Caco-2 (cell line): ENCODE measurements around the gene ITGB2. TPM values are rescaled to one million over a fixed set of nuclear protein-coding genes. Genes with fewer than 3 reads are reported as not detected.

Experiments
- BruUV-seq: library from RNA; stranded (reverse); fragments of 400-500 nt; replicated peaks from 2 replicates; lab custom pipeline; 2021; lab: Mats Ljungman, UMichigan
- CTCF ChIA-PET: fragments of 300-600 bp; sonication (Branson Sonifier 250); formaldehyde crosslinking; loops from one replicate; lab custom pipeline; 2022; ENCODE audit warnings: antibody characterized with exemption; lab: Charles Lee
- POLR2A ChIA-PET: fragments of 300-600 bp; sonication (Branson Sonifier 250); formaldehyde crosslinking; loops from one replicate; lab custom pipeline; 2022; ENCODE audit warnings: antibody characterized with exemption; lab: Charles Lee
- DNase-seq, 2 experiments: peaks; one replicate each; pipeline versions ENCODE4 v3.0.0 to v3.0.0-alpha.2; 2020 to 2022
- H3K27me3 ChIP-seq: replicated peaks from 2 replicates; pipeline ENCODE4 v1.6.0; 2011; ENCODE audit warnings: low read length; ENCODE audit not compliant: control insufficient read depth, insufficient read depth
- H3K36me3 ChIP-seq: 2 replicates; pipeline ENCODE4 v1.5.1; 2011; ENCODE audit warnings: low read length; ENCODE audit not compliant: control insufficient read depth, insufficient read depth
- H3K4me1 ChIP-seq: fragments of 250-450 bp; sonication (Bioruptor Pico); 2 replicates; pipeline ENCODE4 v1.5.1; 2020; ENCODE audit warnings: mild to moderate bottlenecking
- H3K4me3 ChIP-seq: 2 replicates; pipeline ENCODE4 v1.5.1; 2011; ENCODE audit warnings: low read depth, mild to moderate bottlenecking, control low read depth, low read length
- H3K9me3 ChIP-seq: fragments of 250-450 bp; sonication (Bioruptor Pico); 2 replicates; pipeline ENCODE4 v1.5.1; 2020; ENCODE audit warnings: mild to moderate bottlenecking, moderate library complexity
- H3K27ac Mint-ChIP-seq: one replicate; pipeline ENCODE4 v1.8.0; 2022; ENCODE audit warnings: mixed read lengths; ENCODE audit not compliant: unreplicated experiment
- H3K27me3 Mint-ChIP-seq: one replicate; pipeline ENCODE4 v1.8.0; 2022; ENCODE audit warnings: mixed read lengths; ENCODE audit not compliant: insufficient read depth, unreplicated experiment
- H3K36me3 Mint-ChIP-seq: one replicate; pipeline ENCODE4 v1.8.0; 2022; ENCODE audit warnings: mild to moderate bottlenecking, mixed read lengths; ENCODE audit not compliant: insufficient read depth, unreplicated experiment
- H3K4me1 Mint-ChIP-seq: one replicate; pipeline ENCODE4 v1.8.0; 2022; ENCODE audit warnings: low read depth, mixed read lengths; ENCODE audit not compliant: unreplicated experiment
- H3K4me3 Mint-ChIP-seq: one replicate; pipeline ENCODE4 v1.8.0; 2022; ENCODE audit warnings: mild to moderate bottlenecking, moderate library complexity, mixed read lengths; ENCODE audit not compliant: unreplicated experiment
- H3K9me3 Mint-ChIP-seq: one replicate; pipeline ENCODE4 v1.8.0; 2022; ENCODE audit warnings: mixed read lengths; ENCODE audit not compliant: unreplicated experiment
- intact Hi-C: fragments of 100-400 bp; cut with micrococcal nuclease; formaldehyde crosslinking; loops from one replicate; pipeline ENCODE4 v1.10.0; 2022; ENCODE audit not compliant: unreplicated experiment
- total RNA-seq: library from RNA; stranded (reverse); gene quantifications from 2 replicates; pipeline ENCODE4 v1.2.3, GENCODE V29; 2022
- TF ChIP-seq, protein P1 (sequence below), 2 experiments: fragments of 200-600 bp in 1 of 2; IDR thresholded peaks; 1 replicate in 1 of 2; 2 replicates in 1 of 2; pipeline versions ENCODE4 v1.5.1 to v1.8.0; 2011 to 2022; ENCODE audit warnings: antibody characterized with exemption in 1 of 2, control low read depth in 1 of 2, inconsistent platforms in 1 of 2, low read depth in 1 of 2, low read length in 1 of 2, mild to moderate bottlenecking in 1 of 2, moderate library complexity in 1 of 2; ENCODE audit not compliant: insufficient read depth in 1 of 2, severe bottlenecking in 1 of 2, unreplicated experiment in 1 of 2

The ITGB2 gene
- total RNA-seq, 1 experiment from 2014 or later, result 0.48 TPM

DNA sequence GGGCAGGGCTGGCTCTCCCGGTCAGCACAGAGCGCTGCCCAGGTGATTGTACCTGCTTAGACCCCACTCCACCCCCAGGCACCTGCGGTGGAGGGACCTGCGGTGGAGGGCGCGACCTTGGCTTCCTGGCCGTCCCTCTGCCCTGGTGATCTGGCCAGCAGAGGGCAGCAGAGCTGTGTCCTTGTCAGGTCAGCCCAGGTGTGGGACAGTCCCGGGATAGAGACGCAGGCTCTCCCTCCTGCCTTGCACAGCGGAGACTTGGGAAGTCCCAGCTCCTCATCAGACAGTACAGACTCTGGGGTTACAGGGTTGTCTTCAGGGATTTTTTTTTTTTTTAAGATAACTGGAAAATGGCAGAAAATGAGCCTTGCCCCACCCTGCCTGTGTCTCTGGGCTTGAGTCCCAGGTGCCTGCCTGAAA is 29.1 kb upstream of the ITGB2 start:
- DNase-seq, result peak; percentile 87 to 90
- Histone ChIP-seq H3K27me3 (no peaks in the 10 kb centered on the region), H3K9me3 (no peaks in the 10 kb centered on the region), H3K36me3 (no peaks in the 10 kb centered on the region; the same call in 1 of the 2 replicates), H3K4me1 (peaks cover 5% of the 10 kb centered on the region; the same call in 1 of the 2 replicates), H3K4me3 (no peak overlapping the region)
- POLR2A ChIA-PET, result interaction anchor here (1.0 to 1.2 kb wide), 2 partner anchors 62 to 124 kb away, joined by 3 to 7 read pairs; partner anchors contain the start of gene ADARB1
- Mint-ChIP-seq H3K4me3 (no peak overlapping the region), H3K36me3 (peaks cover 32% of the 10 kb centered on the region), H3K9me3 (no peaks in the 10 kb centered on the region), H3K27me3 (no peaks in the 10 kb centered on the region), H3K27ac (no peak overlapping the region), H3K4me1 (no peaks in the 10 kb centered on the region)
- TF ChIP-seq, protein P1, sequence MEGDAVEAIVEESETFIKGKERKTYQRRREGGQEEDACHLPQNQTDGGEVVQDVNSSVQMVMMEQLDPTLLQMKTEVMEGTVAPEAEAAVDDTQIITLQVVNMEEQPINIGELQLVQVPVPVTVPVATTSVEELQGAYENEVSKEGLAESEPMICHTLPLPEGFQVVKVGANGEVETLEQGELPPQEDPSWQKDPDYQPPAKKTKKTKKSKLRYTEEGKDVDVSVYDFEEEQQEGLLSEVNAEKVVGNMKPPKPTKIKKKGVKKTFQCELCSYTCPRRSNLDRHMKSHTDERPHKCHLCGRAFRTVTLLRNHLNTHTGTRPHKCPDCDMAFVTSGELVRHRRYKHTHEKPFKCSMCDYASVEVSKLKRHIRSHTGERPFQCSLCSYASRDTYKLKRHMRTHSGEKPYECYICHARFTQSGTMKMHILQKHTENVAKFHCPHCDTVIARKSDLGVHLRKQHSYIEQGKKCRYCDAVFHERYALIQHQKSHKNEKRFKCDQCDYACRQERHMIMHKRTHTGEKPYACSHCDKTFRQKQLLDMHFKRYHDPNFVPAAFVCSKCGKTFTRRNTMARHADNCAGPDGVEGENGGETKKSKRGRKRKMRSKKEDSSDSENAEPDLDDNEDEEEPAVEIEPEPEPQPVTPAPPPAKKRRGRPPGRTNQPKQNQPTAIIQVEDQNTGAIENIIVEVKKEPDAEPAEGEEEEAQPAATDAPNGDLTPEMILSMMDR (IDR thresholded peaks at IDR 0.05; ENCODE audit: insufficient read depth in 1 of 2, low read depth in 1 of 2, low read length in 1 of 2, severe bottlenecking in 1 of 2, unreplicated experiment in 1 of 2), result peak; percentile 82 to 91
- BruUV-seq, result no TSS peak
- intact Hi-C loops, result loop anchor here (1.0 to 5.0 kb wide), 3 partner anchors 63 to 188 kb away; no protein-coding TSS in a partner anchor
- CTCF ChIA-PET, result interaction anchor here (0.5 to 1.8 kb wide), 14 partner anchors 52 to 939 kb away, joined by 3 to 32 read pairs (median 4); partner anchors contain the start of gene UBE2G2

DNA sequence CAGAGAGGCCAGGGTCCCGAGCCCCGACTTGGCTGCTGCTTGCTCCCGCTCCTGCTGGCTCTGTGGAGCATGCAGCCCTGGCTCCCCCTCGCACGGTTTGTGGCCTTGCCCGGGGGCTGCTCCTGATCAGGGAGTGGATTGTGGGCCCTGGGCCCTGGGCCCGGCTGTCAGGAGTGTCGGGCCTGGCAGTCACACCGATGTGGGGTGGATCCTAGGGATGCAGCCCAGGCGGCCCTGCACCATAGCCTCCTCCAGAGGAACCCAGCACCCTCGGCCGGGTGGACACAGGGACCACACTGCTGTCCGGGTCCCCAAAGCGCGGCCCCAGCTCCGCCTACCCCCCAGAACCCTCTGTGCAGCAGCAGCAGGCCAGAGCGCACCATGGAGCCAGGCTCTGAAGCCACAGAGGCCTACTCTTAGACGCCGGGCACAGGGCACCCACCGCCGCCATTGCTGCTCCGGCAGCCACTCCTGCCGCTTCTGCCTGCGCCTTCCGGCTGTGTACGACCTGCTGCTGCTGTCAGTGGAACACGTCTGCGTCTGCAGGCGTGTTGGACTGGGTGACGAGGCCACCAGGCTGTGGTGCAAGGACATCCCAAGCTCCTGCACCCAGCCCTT is 28.6 kb upstream of the ITGB2 start:
- TF ChIP-seq, protein P1 (IDR thresholded peaks at IDR 0.05; ENCODE audit: insufficient read depth in 1 of 2, low read depth in 1 of 2, low read length in 1 of 2, severe bottlenecking in 1 of 2, unreplicated experiment in 1 of 2), result no peak
- Histone ChIP-seq H3K4me3 (no peak overlapping the region), H3K9me3 (no peaks in the 10 kb centered on the region), H3K4me1 (peaks cover 5% of the 10 kb centered on the region; the same call in 1 of the 2 replicates), H3K27me3 (no peaks in the 10 kb centered on the region), H3K36me3 (no peaks in the 10 kb centered on the region; the same call in none of the 2 replicates)
- POLR2A ChIA-PET, result interaction anchor here (1.0 to 1.2 kb wide), 2 partner anchors 62 to 125 kb away, joined by 3 to 7 read pairs; partner anchors contain the start of gene ADARB1
- H3K9me3 Mint-ChIP-seq, result no peaks in the 10 kb centered on the region
- CTCF ChIA-PET, result interaction anchor here (0.5 to 1.8 kb wide), 9 partner anchors 63 to 340 kb away, joined by 3 to 32 read pairs (median 8); partner anchors contain the start of gene UBE2G2
- no TSS peak for BruUV-seq
- intact Hi-C loops, result loop anchor here (1.0 to 2.0 kb wide), 2 partner anchors 180 to 188 kb away; no protein-coding TSS in a partner anchor
- no peak overlapping the region for H3K4me3 Mint-ChIP-seq
- H3K36me3 Mint-ChIP-seq, result peaks cover 37% of the 10 kb centered on the region
- H3K4me1 Mint-ChIP-seq, result no peaks in the 10 kb centered on the region
- H3K27me3 Mint-ChIP-seq, result no peaks in the 10 kb centered on the region
- DNase-seq, result no peak
- no peak overlapping the region for H3K27ac Mint-ChIP-seq

DNA sequence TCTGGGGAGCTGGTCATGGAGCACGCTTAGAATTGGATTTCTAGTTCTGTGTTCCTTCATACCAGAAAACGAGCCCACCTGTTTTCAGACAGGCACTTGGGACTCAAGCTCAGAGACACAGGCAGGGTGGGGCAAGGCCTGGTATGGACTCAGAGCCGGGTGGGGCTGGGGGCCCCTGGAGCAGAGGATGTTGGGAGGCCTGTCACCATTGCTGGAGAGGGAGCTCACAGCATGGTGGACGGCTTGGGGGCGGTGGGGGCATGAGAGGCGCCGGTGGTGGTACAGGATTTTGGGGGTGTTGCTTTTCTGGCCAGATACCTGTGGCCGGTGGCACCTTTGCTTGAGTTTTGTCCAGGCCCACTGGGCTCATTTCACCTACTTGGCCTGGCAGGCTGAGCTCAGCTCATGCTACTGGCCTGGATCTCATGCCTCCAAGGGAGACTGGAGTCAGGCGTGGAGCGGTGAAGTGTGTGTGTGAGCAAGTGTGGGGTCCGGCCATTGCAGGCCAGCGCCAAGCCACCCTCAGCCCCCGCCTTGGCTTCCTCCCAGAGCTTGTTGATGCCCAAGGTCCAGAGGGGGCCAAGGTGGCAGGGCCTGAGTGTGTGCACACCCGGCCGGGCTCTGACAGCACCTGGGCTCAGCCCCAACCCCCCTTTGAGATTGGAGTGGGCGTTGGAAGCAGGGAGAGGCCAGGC is 27.9 kb upstream of the ITGB2 start:
- Mint-ChIP-seq H3K36me3 (peaks cover 38% of the 10 kb centered on the region), H3K27ac (no peak overlapping the region), H3K4me1 (no peaks in the 10 kb centered on the region), H3K4me3 (no peak overlapping the region), H3K9me3 (no peaks in the 10 kb centered on the region), H3K27me3 (no peaks in the 10 kb centered on the region)
- no TSS peak for BruUV-seq
- Histone ChIP-seq H3K36me3 (peaks cover 1% of the 10 kb centered on the region), H3K4me1 (peaks cover 5% of the 10 kb centered on the region; the same call in 1 of the 2 replicates), H3K27me3 (no peaks in the 10 kb centered on the region), H3K4me3 (no peak overlapping the region), H3K9me3 (no peaks in the 10 kb centered on the region)
- TF ChIP-seq, protein P1 (IDR thresholded peaks at IDR 0.05; ENCODE audit: insufficient read depth in 1 of 2, low read depth in 1 of 2, low read length in 1 of 2, severe bottlenecking in 1 of 2, unreplicated experiment in 1 of 2), result no peak
- intact Hi-C loops, result loop anchor here (1.0 to 2.0 kb wide), 2 partner anchors 180 to 189 kb away; no protein-coding TSS in a partner anchor
- DNase-seq, result no peak
- ChIA-PET CTCF (interaction anchor here (0.7 to 1.8 kb wide), 5 partner anchors 63 to 190 kb away, joined by 3 to 26 read pairs (median 3); no protein-coding TSS in a partner anchor), POLR2A (no interaction called here)
